Thoracic aorta (tissue), 2 donors: ENCODE results near the gene SAMD14. TPM values are rescaled to one million over a fixed set of nuclear protein-coding genes. Genes with fewer than 3 reads are reported as not detected.

Experiments
- ATAC-seq: fragments of 150-250 bp; one replicate; pipeline ENCODE4 v1.8.0; 2017; ENCODE audit warnings: low read depth; ENCODE audit not compliant: insufficient number of reproducible peaks, low FRiP score
- DNase-seq: peaks from one replicate; pipeline ENCODE4 v3.0.0-alpha.2; 2020; ENCODE audit warnings: low spot score
- H3K27ac ChIP-seq, 2 donors: fragments of 200-600 bp; sonication (generic); 1 replicate in 1 of 2; 2 replicates in 1 of 2; pipeline ENCODE4 v1.5.1; 2016; ENCODE audit warnings: mild to moderate bottlenecking in 2 of 2, moderate library complexity in 2 of 2
- H3K27me3 ChIP-seq: fragments of 200-600 bp; sonication (generic); replicated peaks from 2 replicates; pipeline ENCODE4 v1.6.0; 2016; ENCODE audit warnings: mild to moderate bottlenecking; ENCODE audit not compliant: insufficient read depth
- H3K36me3 ChIP-seq: fragments of 200-600 bp; sonication (generic); one replicate; pipeline ENCODE4 v1.5.1; 2016
- H3K4me1 ChIP-seq, 2 donors: fragments of 200-600 bp; sonication (generic); 1 replicate in 1 of 2; 2 replicates in 1 of 2; pipeline versions ENCODE4 v1.5.1 to v1.6.0; 2016; ENCODE audit warnings: low read depth in 2 of 2, mild to moderate bottlenecking in 1 of 2; ENCODE audit not compliant: control insufficient read depth in 1 of 2
- H3K4me3 ChIP-seq: fragments of 200-600 bp; sonication (generic); 2 replicates; pipeline ENCODE4 v1.5.1; 2016; ENCODE audit warnings: mild to moderate bottlenecking
- H3K9me3 ChIP-seq: fragments of 200-600 bp; sonication (generic); 2 replicates; pipeline ENCODE4 v1.5.1; 2016
- CTCF ChIP-seq: fragments of 200-600 bp; sonication (generic); IDR thresholded peaks from one replicate; pipeline ENCODE4 v1.5.1; 2019; ENCODE audit warnings: antibody characterized with exemption
- total RNA-seq, 2 donors: library from RNA; depleted of rRNA; stranded (reverse); fragments of >200 nt; gene quantifications; one replicate each; pipeline versions ENCODE4 v1.1.0 to v1.2.3, GENCODE V29; 2016

The SAMD14 gene
- total RNA-seq, 2 donors from 2014 or later, result 9.7 to 11.5 TPM

GRCh38 chr17:50072925-50073324 is 57.0 kb downstream of the SAMD14 start:
- no peaks in the 10 kb centered on the region for H3K9me3 ChIP-seq
- TF ChIP-seq CTCF, result no peak
- DNase-seq, result no peak
- H3K27ac ChIP-seq, result no peak overlapping the region
- H3K4me1 ChIP-seq, result peaks cover 0 to 3% of the 10 kb centered on the region in 2 donors
- no peak for ATAC-seq
- peaks cover 91% of the 10 kb centered on the region for H3K36me3 ChIP-seq
- no peak overlapping the region for H3K4me3 ChIP-seq
- no peaks in the 10 kb centered on the region for H3K27me3 ChIP-seq

- Histone ChIP-seq H3K27ac (no peak overlapping the region), H3K4me1 (peaks cover 0 to 5% of the 10 kb centered on the region in 2 donors), H3K36me3 (peaks cover 86% of the 10 kb centered on the region), H3K27me3 (no peaks in the 10 kb centered on the region), H3K9me3 (no peaks in the 10 kb centered on the region), H3K4me3 (no peak overlapping the region)
- ATAC-seq (no peak), DNase-seq (no peak)
- TF ChIP-seq CTCF, result no peak
Observed at GRCh38 chr17:50072130-50072529, 57.8 kb downstream of the SAMD14 start.

- no peak for ATAC-seq
- H3K4me1 ChIP-seq, result peaks cover 0 to 10% of the 10 kb centered on the region in 2 donors
- H3K9me3 ChIP-seq, result no peaks in the 10 kb centered on the region
- no peak for DNase-seq
- no peaks in the 10 kb centered on the region for H3K27me3 ChIP-seq
- H3K4me3 ChIP-seq, result no peak overlapping the region
- no peak for TF ChIP-seq CTCF
- no peak overlapping the region for H3K27ac ChIP-seq
- H3K36me3 ChIP-seq, result peaks cover 84% of the 10 kb centered on the region
Observed at GRCh38 chr17:50071692-50072091, 58.3 kb downstream of the SAMD14 start.

GRCh38 chr17:50070908-50071680 is 58.9 kb downstream of the SAMD14 start:
- Histone ChIP-seq H3K4me3 (no peak overlapping the region), H3K9me3 (no peaks in the 10 kb centered on the region), H3K27ac (no peak overlapping the region), H3K4me1 (peaks cover 0 to 16% of the 10 kb centered on the region in 2 donors), H3K27me3 (no peaks in the 10 kb centered on the region), H3K36me3 (peaks cover 78% of the 10 kb centered on the region)
- TF ChIP-seq CTCF, result no peak
- ATAC-seq, result no peak
- no peak for DNase-seq

- H3K4me1 ChIP-seq, result peaks cover 20 to 47% of the 10 kb centered on the region in 2 donors
- H3K4me3 ChIP-seq, result no peak overlapping the region
- no peak for ATAC-seq
- H3K27me3 ChIP-seq, result no peaks in the 10 kb centered on the region
- DNase-seq, result no peak
- no peaks in the 10 kb centered on the region for H3K9me3 ChIP-seq
- TF ChIP-seq CTCF, result no peak
- H3K36me3 ChIP-seq, result peaks cover 50% of the 10 kb centered on the region
- peak overlapping the region in 1 of 2 donors; percentile 38 for H3K27ac ChIP-seq
Observed at GRCh38 chr17:50067996-50068395, 62.0 kb downstream of the SAMD14 start.
